Spleen (tissue), 11 donors: ENCODE data around the gene FBXL17. TPM values are rescaled to one million over a fixed set of nuclear protein-coding genes. Genes with fewer than 3 reads are reported as not detected.

Experiments used
- DNase-seq: peaks from one replicate; pipeline ENCODE4 v3.0.0-alpha.2; 2020
- H3K27ac ChIP-seq, 8 donors: fragments of 200-600 bp; sonication (generic) in 7 of 8; 1 replicate in 4 of 8; 2 replicates in 4 of 8; pipeline versions ENCODE4 v1.5.0 to v1.8.0; 2016 to 2021; ENCODE audit warnings: inconsistent platforms in 4 of 8, mild to moderate bottlenecking in 4 of 8, moderate library complexity in 1 of 8
- H3K27me3 ChIP-seq, 7 donors: fragments of 200-600 bp; sonication (generic) in 6 of 7; replicated peaks in 1 of 7; 1 replicate in 4 of 7; 2 replicates in 3 of 7; pipeline versions ENCODE4 v1.5.0 to v1.8.0; 2016 to 2021; ENCODE audit warnings: inconsistent platforms in 3 of 7, mild to moderate bottlenecking in 1 of 7
- H3K36me3 ChIP-seq, 6 donors: fragments of 200-600 bp; sonication (generic) in 5 of 6; 1 replicate in 4 of 6; 2 replicates in 2 of 6; pipeline versions ENCODE4 v1.5.0 to v1.8.0; 2016 to 2021; ENCODE audit warnings: inconsistent platforms in 2 of 6
- H3K4me1 ChIP-seq, 6 donors: fragments of 200-600 bp; sonication (generic) in 5 of 6; 1 replicate in 3 of 6; 2 replicates in 3 of 6; pipeline versions ENCODE4 v1.5.0 to v1.8.0; 2016 to 2021; ENCODE audit warnings: inconsistent platforms in 3 of 6
- H3K4me3 ChIP-seq, 8 donors: fragments of 200-600 bp; sonication (generic) in 7 of 8; 1 replicate in 4 of 8; 2 replicates in 4 of 8; pipeline versions ENCODE4 v1.5.0 to v1.8.0; 2016 to 2021; ENCODE audit warnings: inconsistent platforms in 4 of 8, mild to moderate bottlenecking in 4 of 8, moderate library complexity in 2 of 8
- H3K9me3 ChIP-seq, 8 donors: fragments of 200-600 bp; sonication (generic) in 7 of 8; 1 replicate in 4 of 8; 2 replicates in 4 of 8; pipeline versions ENCODE4 v1.5.0 to v1.8.0; 2016 to 2021; ENCODE audit warnings: inconsistent platforms in 4 of 8
- POLR2A ChIP-seq, 3 donors: fragments of 450-650 bp; IDR thresholded peaks; one replicate each; pipeline ENCODE4 v1.5.1; 2017; ENCODE audit warnings: antibody characterized with exemption in 3 of 3, mild to moderate bottlenecking in 1 of 3
- POLR2AphosphoS5 ChIP-seq, 3 donors: sonication (generic); formaldehyde crosslinking; IDR thresholded peaks; one replicate each; pipeline ENCODE4 v1.5.1; 2017; ENCODE audit warnings: antibody characterized with exemption in 3 of 3
- WGBS, 5 donors: extraction: QIAGEN DNeasy Blood & Tissue Kit in 3 of 5; methylation state at CpG; one replicate each; pipeline versions ENCODE4 v1.1.5 to v1.1.7; 2013 to 2018; 5-methylcytosine and 5-hydroxymethylcytosine counted together
- intact Hi-C: fragments of 100-400 bp; cut with DNase I; formaldehyde crosslinking; loops from one replicate; pipeline ENCODE4 v1.15.0; 2023; ENCODE audit warnings: low total_unique reads
- polyA plus RNA-seq, 3 donors: library from polyadenylated mRNA; stranded (reverse); fragments of 200-250 nt; gene quantifications; one replicate each; pipeline ENCODE4 v1.2.1, GENCODE V29; 2013
- total RNA-seq, 7 donors: library from RNA; depleted of rRNA in 3 of 7; stranded (reverse); fragments of >200 nt in 3 of 7; fragmentation: NEBNext Ultra II Directional in 4 of 7; extraction: Animal tissue kit (Norgen Biotek cat#: 25700) in 4 of 7; gene quantifications; one replicate each; pipeline versions ENCODE4 v1.1.0 to v1.2.1, GENCODE V29; 2016 to 2021
- TF ChIP-seq, protein P1 (sequence below), 11 experiments: fragments of 200-600 bp in 7 of 11; fragments of 450-650 bp in 4 of 11; sonication (generic) in 4 of 11; IDR thresholded peaks in 8 of 11; conservative IDR thresholded peaks in 3 of 11; 1 replicate in 7 of 11; 2 replicates in 4 of 11; pipeline versions ENCODE4 v1.4.0 to v1.8.0; 2016 to 2021; ENCODE audit warnings: antibody characterized with exemption in 11 of 11, inconsistent platforms in 4 of 11, mild to moderate bottlenecking in 1 of 11
- donor health status: healthy with polysubstance abuse.
- donor health status: DM: no; HTN: no; CAD: no; lungs with moderate emphysema.
- donor health status: DM: no; HTN: no; CAD: no.
- donor health status: Bipolar disorder and iron deficiency.
- donor health status: healthy.
- donor health status: DM: no; HTN: no; CAD: no.
- donor health status: DM: yes; HTN: yes; CAD: no.

FBXL17 gene
- total and polyA plus RNA-seq, 10 donors: 5.1 to 39.9 (median 21.8) TPM

DNA sequence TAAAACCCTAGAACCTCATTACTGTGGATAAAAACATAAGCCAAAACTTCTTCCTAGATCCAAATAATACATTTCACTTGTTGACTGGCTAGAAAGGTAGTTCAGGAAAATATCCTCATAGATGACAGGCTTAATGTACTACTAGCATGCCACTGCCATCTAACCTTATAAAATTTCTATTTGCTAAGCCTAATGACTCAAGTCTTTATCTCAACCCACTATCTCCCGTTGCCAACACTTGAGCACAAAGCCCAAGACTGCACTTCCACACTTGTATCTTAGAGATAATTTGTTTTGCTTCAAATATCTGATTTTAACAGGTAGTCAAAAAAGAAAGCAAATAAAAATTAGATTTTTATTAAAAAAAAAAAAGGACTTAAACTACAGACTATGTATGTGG lies 42.7 kb downstream of the FBXL17 start:
- Histone ChIP-seq H3K9me3 (no peaks in the 10 kb centered on the region), H3K4me3 (no peak overlapping the region), H3K27ac (no peak overlapping the region), H3K4me1 (no peaks in the 10 kb centered on the region), H3K36me3 (peaks cover 0 to 29% (median 0%) of the 10 kb centered on the region in 6 donors), H3K27me3 (no peaks in the 10 kb centered on the region)
- 79 to 100% (median 96%) methylated on average over 1 of the region's 1 CpG for WGBS, 5 donors
- no peak for TF ChIP-seq POLR2AphosphoS5 (IDR thresholded peaks at IDR 0.05)
- TF ChIP-seq, protein P1, sequence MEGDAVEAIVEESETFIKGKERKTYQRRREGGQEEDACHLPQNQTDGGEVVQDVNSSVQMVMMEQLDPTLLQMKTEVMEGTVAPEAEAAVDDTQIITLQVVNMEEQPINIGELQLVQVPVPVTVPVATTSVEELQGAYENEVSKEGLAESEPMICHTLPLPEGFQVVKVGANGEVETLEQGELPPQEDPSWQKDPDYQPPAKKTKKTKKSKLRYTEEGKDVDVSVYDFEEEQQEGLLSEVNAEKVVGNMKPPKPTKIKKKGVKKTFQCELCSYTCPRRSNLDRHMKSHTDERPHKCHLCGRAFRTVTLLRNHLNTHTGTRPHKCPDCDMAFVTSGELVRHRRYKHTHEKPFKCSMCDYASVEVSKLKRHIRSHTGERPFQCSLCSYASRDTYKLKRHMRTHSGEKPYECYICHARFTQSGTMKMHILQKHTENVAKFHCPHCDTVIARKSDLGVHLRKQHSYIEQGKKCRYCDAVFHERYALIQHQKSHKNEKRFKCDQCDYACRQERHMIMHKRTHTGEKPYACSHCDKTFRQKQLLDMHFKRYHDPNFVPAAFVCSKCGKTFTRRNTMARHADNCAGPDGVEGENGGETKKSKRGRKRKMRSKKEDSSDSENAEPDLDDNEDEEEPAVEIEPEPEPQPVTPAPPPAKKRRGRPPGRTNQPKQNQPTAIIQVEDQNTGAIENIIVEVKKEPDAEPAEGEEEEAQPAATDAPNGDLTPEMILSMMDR (IDR thresholded peaks at IDR 0.05 in 8 of 11, conservative IDR thresholded peaks at IDR 0.05 in 3 of 11): no peak
- TF ChIP-seq POLR2A (IDR thresholded peaks at IDR 0.05): no peak
- DNase-seq: no peak
- intact Hi-C loops: no loop called here

DNA sequence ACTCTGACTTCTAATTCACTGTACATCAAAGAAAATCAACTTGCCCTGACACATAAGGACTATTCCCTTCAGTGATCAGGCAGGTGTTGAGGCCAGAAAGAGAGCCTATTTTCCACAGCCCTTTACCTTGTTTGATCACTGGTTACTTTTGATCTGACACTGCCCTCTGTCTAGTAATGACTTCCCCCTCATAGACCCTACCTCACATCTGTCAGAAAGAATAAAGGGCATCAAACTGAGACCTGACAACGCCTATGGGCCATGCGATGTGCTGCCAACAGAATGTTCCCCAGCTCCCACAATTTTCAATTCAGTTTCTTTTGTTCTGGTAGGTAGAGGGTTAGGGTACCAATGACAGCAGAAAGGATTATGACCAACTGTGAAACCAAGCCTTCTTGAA lies 47.7 kb downstream of the FBXL17 start:
- Histone ChIP-seq H3K27ac (no peak overlapping the region), H3K27me3 (no peaks in the 10 kb centered on the region), H3K9me3 (no peaks in the 10 kb centered on the region), H3K4me1 (no peaks in the 10 kb centered on the region), H3K36me3 (peaks cover 0 to 8% (median 0%) of the 10 kb centered on the region in 6 donors), H3K4me3 (no peak overlapping the region)
- intact Hi-C loops: no loop called here
- DNase-seq: no peak
- 93 to 98% (median 96%) methylated on average over 2 of the region's 2 CpGs for WGBS, 5 donors
- TF ChIP-seq POLR2A (IDR thresholded peaks at IDR 0.05): no peak
- TF ChIP-seq POLR2AphosphoS5 (IDR thresholded peaks at IDR 0.05): no peak
- TF ChIP-seq, protein P1 (IDR thresholded peaks at IDR 0.05 in 8 of 11, conservative IDR thresholded peaks at IDR 0.05 in 3 of 11): no peak

DNA sequence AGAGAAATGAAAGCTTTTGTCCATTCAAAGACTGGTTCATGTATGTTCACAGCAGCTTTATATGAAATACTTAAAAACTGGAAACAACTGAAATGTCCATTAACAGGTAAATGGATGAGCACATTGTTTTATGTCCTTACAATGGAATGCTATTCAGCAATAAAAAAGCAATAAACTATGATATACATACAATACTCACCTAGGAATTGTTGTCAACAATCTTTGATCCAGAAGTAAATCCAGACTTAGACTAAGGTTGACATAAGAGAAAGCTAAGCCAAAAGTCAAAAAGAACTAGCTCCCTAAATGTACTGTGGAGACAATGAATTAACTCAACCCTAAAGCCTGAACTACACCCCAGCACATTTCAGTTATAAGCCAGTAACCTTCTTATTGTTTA lies 54.9 kb downstream of the FBXL17 start:
- TF ChIP-seq POLR2A (IDR thresholded peaks at IDR 0.05) (no peak), POLR2AphosphoS5 (IDR thresholded peaks at IDR 0.05) (no peak)
- TF ChIP-seq, protein P1 (IDR thresholded peaks at IDR 0.05 in 8 of 11, conservative IDR thresholded peaks at IDR 0.05 in 3 of 11): no peak
- H3K4me1 ChIP-seq: no peaks in the 10 kb centered on the region
- no peaks in the 10 kb centered on the region for H3K9me3 ChIP-seq
- H3K4me3 ChIP-seq: no peak overlapping the region
- intact Hi-C loops: no loop called here
- no peak overlapping the region for H3K27ac ChIP-seq
- H3K27me3 ChIP-seq: no peaks in the 10 kb centered on the region
- H3K36me3 ChIP-seq: peaks cover 0 to 7% (median 0%) of the 10 kb centered on the region in 6 donors
- no peak for DNase-seq

DNA sequence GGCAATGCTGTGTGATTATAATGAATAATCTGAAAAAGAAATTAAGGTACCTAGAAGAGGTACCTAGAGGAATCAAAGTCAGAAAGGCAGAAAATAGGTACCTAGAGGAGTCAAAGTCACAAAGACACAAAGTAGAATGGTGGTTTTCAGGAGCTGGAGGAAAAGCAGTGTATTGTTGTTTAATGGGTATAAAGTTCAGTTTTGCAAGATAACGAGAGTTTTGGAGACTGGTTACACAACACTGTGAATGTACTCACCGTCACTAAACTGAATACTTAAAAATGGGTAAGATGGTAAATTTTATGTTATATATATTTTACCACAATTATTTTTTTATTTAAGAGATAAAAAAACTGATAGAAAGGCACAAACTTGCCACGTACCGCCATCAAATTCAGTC lies 57.0 kb downstream of the FBXL17 start:
- intact Hi-C loops: no loop called here
- WGBS, 5 donors: 93 to 98% (median 97%) methylated on average over 4 of the region's 4 CpGs
- H3K36me3 ChIP-seq: peaks cover 0 to 7% (median 0%) of the 10 kb centered on the region in 6 donors
- no peaks in the 10 kb centered on the region for H3K9me3 ChIP-seq
- no peak for DNase-seq
- no peak overlapping the region for H3K27ac ChIP-seq
- H3K4me3 ChIP-seq: no peak overlapping the region
- no peaks in the 10 kb centered on the region for H3K4me1 ChIP-seq
- no peak for TF ChIP-seq POLR2A (IDR thresholded peaks at IDR 0.05)
- no peak for TF ChIP-seq POLR2AphosphoS5 (IDR thresholded peaks at IDR 0.05)
- TF ChIP-seq, protein P1 (IDR thresholded peaks at IDR 0.05 in 8 of 11, conservative IDR thresholded peaks at IDR 0.05 in 3 of 11): no peak
- H3K27me3 ChIP-seq: no peaks in the 10 kb centered on the region
